Measurements from ENCODE around the gene RPH3AL.

DNA sequence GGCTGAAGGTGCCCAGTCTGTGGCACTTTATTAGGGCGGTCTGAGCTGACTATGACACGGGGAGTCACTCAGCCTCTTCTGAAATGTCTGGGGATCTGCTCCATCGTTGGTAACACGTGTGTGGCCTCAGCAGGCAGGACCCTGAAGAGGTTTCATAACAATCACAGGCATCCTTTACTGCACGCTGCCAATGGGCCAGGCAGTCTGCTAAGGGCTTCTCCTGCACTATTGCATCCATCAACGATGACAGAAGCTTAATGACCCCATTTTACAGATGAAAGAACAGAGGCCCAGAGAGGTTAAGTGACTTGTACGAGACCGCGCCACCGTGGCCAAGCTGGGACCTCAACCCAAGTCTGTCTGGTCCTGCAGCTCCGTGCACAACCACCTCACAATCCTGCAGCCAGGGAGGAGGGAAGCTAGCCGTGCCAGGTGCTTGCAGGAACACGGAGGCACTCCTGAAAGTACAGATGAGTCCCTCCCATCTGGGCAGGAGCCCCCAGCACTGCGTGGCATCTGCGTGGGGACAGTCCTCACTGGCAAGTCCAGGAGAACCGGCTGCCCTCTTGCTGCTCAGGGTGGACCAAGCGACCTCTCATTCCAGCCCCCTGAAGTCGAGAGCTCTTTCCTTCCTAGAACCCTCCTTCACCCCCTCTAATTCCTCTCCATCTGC lies 40.0 kb downstream of the RPH3AL start:
- TF ChIP-seq, protein P1, sequence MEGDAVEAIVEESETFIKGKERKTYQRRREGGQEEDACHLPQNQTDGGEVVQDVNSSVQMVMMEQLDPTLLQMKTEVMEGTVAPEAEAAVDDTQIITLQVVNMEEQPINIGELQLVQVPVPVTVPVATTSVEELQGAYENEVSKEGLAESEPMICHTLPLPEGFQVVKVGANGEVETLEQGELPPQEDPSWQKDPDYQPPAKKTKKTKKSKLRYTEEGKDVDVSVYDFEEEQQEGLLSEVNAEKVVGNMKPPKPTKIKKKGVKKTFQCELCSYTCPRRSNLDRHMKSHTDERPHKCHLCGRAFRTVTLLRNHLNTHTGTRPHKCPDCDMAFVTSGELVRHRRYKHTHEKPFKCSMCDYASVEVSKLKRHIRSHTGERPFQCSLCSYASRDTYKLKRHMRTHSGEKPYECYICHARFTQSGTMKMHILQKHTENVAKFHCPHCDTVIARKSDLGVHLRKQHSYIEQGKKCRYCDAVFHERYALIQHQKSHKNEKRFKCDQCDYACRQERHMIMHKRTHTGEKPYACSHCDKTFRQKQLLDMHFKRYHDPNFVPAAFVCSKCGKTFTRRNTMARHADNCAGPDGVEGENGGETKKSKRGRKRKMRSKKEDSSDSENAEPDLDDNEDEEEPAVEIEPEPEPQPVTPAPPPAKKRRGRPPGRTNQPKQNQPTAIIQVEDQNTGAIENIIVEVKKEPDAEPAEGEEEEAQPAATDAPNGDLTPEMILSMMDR (IDR thresholded peaks at IDR 0.05): no peak
- no peak for TF ChIP-seq POLR2A (IDR thresholded peaks at IDR 0.05)

Data from right lobe of liver (tissue), 4 donors.